K562 (cell line): ENCODE data around the gene GAL3ST2.
"Not testable (repeated sequence)": the region's sequence is repeated elsewhere in the genome, so short reads cannot be mapped to it uniquely, and the experiment has no call there.

ENCODE experiments used
- CTCF ChIP-seq, 3 experiments: IDR thresholded peaks in 2 of 3; conservative IDR thresholded peaks in 1 of 3; 2 replicates each; pipeline ENCODE4 v1.5.1; 2011 to 2012; ENCODE audit warnings: low read length in 3 of 3, mild to moderate bottlenecking in 3 of 3, control low read depth in 2 of 3, improper control_type of control experiment in 1 of 3, inconsistent platforms in 1 of 3, low read depth in 1 of 3, mixed read lengths in 1 of 3, moderate library complexity in 1 of 3; ENCODE audit not compliant: insufficient read depth in 2 of 3
- POLR2A ChIP-seq: fragments of 450-650 bp; conservative IDR thresholded peaks from 2 replicates; pipeline ENCODE4 v1.6.1; 2016
- POLR2AphosphoS5 ChIP-seq: IDR thresholded peaks from 2 replicates; pipeline ENCODE4 v1.6.1; 2011; ENCODE audit warnings: mild to moderate bottlenecking, low read depth, low read length, moderate library complexity; ENCODE audit not compliant: control insufficient read depth, insufficient read depth
- RCOR1 ChIP-seq, 2 experiments: IDR thresholded peaks; 2 replicates each; pipeline ENCODE4 v1.6.1; 2012; ENCODE audit warnings: low read depth in 2 of 2, low read length in 2 of 2, borderline replicate concordance in 1 of 2, improper control_type of control experiment in 1 of 2
- SMAD3 ChIP-seq: fragments of 450-650 bp; formaldehyde crosslinking; conservative IDR thresholded peaks from 2 replicates; pipeline ENCODE4 v1.4.0; 2020; ENCODE audit warnings: mild to moderate bottlenecking
- ZNF146 ChIP-seq: IDR thresholded peaks from one replicate; pipeline ENCODE4 v1.6.1; 2018; ENCODE audit warnings: missing compliant biosample characterization; ENCODE audit not compliant: unreplicated experiment

GRCh38 chr2:241800198-241800903 is 23.7 kb downstream of the GAL3ST2 start:
- TF ChIP-seq CTCF (IDR thresholded peaks at IDR 0.05 in 2 of 3, conservative IDR thresholded peaks at IDR 0.05 in 1 of 3; ENCODE audit: insufficient read depth in 2 of 3, low read depth in 1 of 3, low read length in 3 of 3); RCOR1 (IDR thresholded peaks at IDR 0.05; ENCODE audit: borderline replicate concordance in 1 of 2, low read depth in 2 of 2, low read length in 2 of 2); ZNF146; SMAD3; POLR2A; POLR2AphosphoS5: not testable (repeated sequence)
